IPS-20b (cell line): Measurements from ENCODE around the gene NF1.
"Not testable (repeated sequence)": the region's sequence is repeated elsewhere in the genome, so short reads cannot be mapped to it uniquely, and the experiment has no call there.

Experiments
- H3K27ac ChIP-seq: one replicate; pipeline ENCODE4 v1.5.1; 2013; ENCODE audit warnings: low read length
- H3K27me3 ChIP-seq: 2 replicates; pipeline ENCODE4 v1.6.1; 2013; ENCODE audit warnings: mild to moderate bottlenecking, low read length, inconsistent platforms; ENCODE audit not compliant: insufficient read depth
- H3K36me3 ChIP-seq: 2 replicates; pipeline ENCODE4 v1.6.1; 2013; ENCODE audit warnings: low read depth, mild to moderate bottlenecking, inconsistent platforms, low read length, moderate library complexity; ENCODE audit not compliant: insufficient read depth
- H3K4me1 ChIP-seq: 2 replicates; pipeline ENCODE4 v1.6.1; 2013; ENCODE audit warnings: mild to moderate bottlenecking, control low read depth, inconsistent platforms, low read length, moderate library complexity; ENCODE audit not compliant: insufficient read depth
- H3K4me3 ChIP-seq: 2 replicates; pipeline ENCODE4 v1.5.1; 2013; ENCODE audit warnings: mild to moderate bottlenecking, low read length, inconsistent platforms
- H3K9ac ChIP-seq: 2 replicates; pipeline ENCODE4 v1.6.1; 2013; ENCODE audit warnings: low read depth, mild to moderate bottlenecking, inconsistent platforms, low read length, moderate library complexity
- H3K9me3 ChIP-seq: 2 replicates; pipeline ENCODE4 v1.6.1; 2013; ENCODE audit warnings: mild to moderate bottlenecking, low read depth, low read length, inconsistent platforms; ENCODE audit not compliant: insufficient read depth

Gene NF1

DNA sequence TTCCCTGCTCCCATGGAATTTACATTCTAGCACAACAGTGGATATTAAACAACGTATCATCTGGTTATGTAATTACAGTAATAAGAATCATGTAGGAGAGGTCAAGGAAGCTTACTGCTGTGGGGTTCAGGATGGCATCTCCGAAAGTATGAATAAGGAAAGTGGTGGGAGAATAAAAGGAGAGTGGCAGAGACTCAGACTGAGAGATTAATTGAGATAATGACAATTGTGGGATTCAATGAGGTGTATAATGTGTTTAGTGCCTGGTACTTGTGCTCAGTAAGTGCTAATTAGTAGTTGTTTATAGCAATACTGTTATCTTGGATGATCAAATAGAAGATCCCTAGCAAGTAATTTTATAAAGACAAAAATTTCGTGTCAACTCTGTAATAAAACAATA, 45.3 kb downstream of the NF1 start:
- H3K9me3 ChIP-seq: no peaks in the 10 kb centered on the region

GRCh38 chr17:31144428-31144827, 49.7 kb downstream of the NF1 start:
- H3K9ac ChIP-seq: no peak overlapping the region
- peaks cover 11% of the 10 kb centered on the region; the same call in 1 of the 2 replicates for H3K4me1 ChIP-seq
- H3K27me3 ChIP-seq: no peaks in the 10 kb centered on the region
- no peaks in the 10 kb centered on the region for H3K36me3 ChIP-seq
- no peak overlapping the region for H3K4me3 ChIP-seq
- H3K27ac ChIP-seq: no peak overlapping the region
- H3K9me3 ChIP-seq: no peaks in the 10 kb centered on the region

More for the DNA sequence above, 45.3 kb downstream of the NF1 start:
- Histone ChIP-seq H3K36me3 (no peaks in the 10 kb centered on the region), H3K4me1 (peaks cover 3% of the 10 kb centered on the region; the same call in 1 of the 2 replicates), H3K9ac (no peak overlapping the region), H3K4me3 (no peak overlapping the region), H3K27ac (no peak overlapping the region), H3K27me3 (no peaks in the 10 kb centered on the region)

DNA sequence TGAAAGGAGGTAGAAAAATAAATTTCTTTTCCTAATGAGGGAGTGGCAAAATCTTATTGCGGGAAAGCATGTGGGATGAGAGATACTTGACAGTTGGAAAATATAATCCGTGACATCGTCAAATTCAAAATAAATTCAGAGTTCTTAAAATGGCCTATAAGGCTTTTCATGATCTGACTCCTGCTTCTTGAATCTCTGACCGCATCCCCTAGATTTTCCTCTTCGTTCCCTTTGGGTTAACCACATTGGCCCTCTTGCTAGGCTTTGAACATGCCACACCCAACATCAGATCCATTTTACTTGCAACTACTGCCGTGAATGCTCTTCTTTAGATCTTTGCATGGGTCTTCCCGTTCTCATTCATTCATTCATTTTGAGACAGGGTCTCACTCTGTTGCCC, 50.1 kb downstream of the NF1 start:
- H3K9ac ChIP-seq: no peak overlapping the region
- no peak overlapping the region for H3K4me3 ChIP-seq
- H3K9me3 ChIP-seq: no peaks in the 10 kb centered on the region
- H3K27me3 ChIP-seq: no peaks in the 10 kb centered on the region
- no peak overlapping the region for H3K27ac ChIP-seq
- no peaks in the 10 kb centered on the region for H3K36me3 ChIP-seq
- H3K4me1 ChIP-seq: peaks cover 11% of the 10 kb centered on the region; the same call in 1 of the 2 replicates

DNA sequence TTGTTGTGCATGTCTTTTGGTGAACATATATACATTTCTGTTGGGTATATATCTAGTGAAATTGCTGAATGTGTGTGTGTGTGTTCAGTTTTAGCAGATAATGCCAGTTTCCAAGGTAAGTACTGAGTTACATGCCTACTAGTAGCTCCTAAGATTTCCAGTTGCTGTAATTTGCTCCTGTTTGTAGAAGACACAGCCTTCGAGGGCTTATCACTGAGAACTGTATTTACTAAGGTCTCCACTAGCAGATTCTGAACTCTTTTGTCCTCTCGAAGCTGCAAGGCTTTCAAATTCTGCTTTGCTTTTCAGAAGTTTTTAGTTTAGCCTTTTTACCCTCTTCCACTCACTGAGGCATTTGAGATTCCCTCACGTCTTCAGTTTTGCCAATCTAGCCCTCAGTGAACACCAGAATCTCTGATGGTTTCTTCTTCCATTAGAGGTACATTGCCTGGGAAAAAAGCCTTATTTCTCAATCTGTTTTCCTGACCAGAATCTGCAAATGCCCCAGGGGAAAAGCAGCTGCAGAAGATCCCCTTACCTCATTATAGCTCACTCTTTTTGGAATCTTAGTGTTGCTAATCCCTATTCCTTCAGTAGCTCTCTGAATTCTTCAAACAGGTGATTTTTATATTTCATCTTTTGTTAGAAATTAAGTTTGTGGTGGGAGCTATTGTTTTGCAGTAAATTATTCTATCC, 52.9 kb downstream of the NF1 start:
- no peaks in the 10 kb centered on the region for H3K9me3 ChIP-seq
- H3K36me3 ChIP-seq: no peaks in the 10 kb centered on the region
- H3K9ac ChIP-seq: peak overlapping the region; percentile 15; the same call in 1 of the 2 replicates
- H3K4me3 ChIP-seq: no peak overlapping the region
- H3K4me1 ChIP-seq: peaks cover 11% of the 10 kb centered on the region; the same call in 1 of the 2 replicates
- no peak overlapping the region for H3K27ac ChIP-seq
- H3K27me3 ChIP-seq: no peaks in the 10 kb centered on the region

DNA sequence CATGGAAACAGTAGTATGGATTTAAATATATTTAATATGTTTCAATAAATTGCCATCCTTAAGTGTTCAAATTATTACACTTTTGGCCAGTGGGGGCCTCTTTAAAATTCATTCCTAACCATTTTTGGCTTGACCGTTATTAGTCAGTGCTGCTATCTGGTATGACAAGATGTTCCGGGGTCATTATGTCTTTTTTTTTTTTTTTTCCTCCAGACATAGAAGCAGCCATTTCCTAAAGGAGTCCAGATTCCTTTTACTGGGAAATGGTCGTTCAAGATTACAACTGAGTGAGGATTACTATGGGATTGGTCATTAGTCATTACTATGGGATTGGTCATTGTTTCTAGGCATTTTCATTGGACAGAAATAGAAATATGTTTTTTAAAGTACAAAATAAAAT, 53.4 kb downstream of the NF1 start:
- Histone ChIP-seq H3K36me3 (no peaks in the 10 kb centered on the region), H3K27me3 (no peaks in the 10 kb centered on the region), H3K4me3 (no peak overlapping the region), H3K9ac (no peak overlapping the region), H3K9me3 (no peaks in the 10 kb centered on the region), H3K27ac (no peak overlapping the region), H3K4me1 (peaks cover 11% of the 10 kb centered on the region; the same call in 1 of the 2 replicates)

GRCh38 chr17:31152271-31152670, 57.5 kb downstream of the NF1 start:
- Histone ChIP-seq H3K4me1 (peaks cover 5% of the 10 kb centered on the region; the same call in 1 of the 2 replicates), H3K27ac (no peak overlapping the region), H3K4me3 (no peak overlapping the region), H3K27me3 (no peaks in the 10 kb centered on the region), H3K36me3 (no peaks in the 10 kb centered on the region; the same call in 1 of the 2 replicates), H3K9ac (no peak overlapping the region), H3K9me3 (no peaks in the 10 kb centered on the region)

DNA sequence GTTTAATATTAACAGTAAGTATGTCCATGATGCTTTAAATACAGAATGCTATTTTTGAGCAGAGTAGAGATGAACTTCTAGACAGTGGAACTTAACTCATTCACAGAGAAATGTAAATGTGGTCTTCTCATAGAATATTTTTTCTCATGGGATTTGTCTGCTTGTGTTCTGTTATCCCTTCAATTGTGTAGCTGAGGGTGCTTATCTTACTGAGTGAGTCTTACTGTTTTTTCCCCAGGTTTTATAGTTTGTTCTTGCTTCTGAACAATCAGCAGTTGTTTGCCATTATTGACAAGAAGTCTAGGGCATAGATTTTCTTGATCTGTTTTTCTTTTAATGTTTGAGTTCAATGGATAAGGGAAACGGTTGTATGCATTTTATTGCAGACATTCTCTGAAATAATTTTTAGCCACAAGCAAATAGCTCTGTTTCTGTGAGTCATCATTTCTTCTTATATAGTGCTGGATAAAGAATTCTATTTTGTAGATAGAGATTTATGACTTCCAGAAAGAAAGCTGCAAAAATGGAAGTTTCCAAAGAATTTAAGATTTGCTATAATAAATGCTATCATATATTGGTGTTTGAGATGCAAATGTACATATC, 60.5 kb downstream of the NF1 start:
- H3K27ac ChIP-seq: no peak overlapping the region
- H3K9ac ChIP-seq: no peak overlapping the region
- H3K9me3 ChIP-seq: no peaks in the 10 kb centered on the region
- no peaks in the 10 kb centered on the region for H3K4me1 ChIP-seq
- H3K36me3 ChIP-seq: peaks cover 6% of the 10 kb centered on the region; the same call in 1 of the 2 replicates
- no peaks in the 10 kb centered on the region for H3K27me3 ChIP-seq
- no peak overlapping the region for H3K4me3 ChIP-seq

DNA sequence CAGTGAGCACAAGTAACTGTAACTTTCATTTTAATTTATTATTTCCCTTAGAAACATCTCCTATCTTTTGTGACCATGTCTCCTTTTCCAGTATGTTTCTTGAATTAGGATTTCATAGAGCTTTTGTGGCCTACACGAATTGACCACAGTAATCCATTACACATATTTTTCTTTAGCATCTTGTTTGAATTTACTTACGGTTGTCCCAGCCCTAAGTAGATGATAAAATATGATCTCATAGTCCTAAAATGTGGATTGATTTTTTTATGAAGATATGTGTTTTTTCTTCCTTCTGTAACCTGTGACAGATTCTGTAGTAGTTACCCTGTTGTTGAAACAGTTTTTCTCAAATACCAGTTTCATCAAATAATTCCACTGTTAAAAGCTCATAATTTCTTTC, 61.5 kb downstream of the NF1 start:
- no peaks in the 10 kb centered on the region for H3K4me1 ChIP-seq
- H3K9ac ChIP-seq: no peak overlapping the region
- peaks cover 6% of the 10 kb centered on the region; the same call in 1 of the 2 replicates for H3K36me3 ChIP-seq
- H3K27me3 ChIP-seq: no peaks in the 10 kb centered on the region
- H3K4me3 ChIP-seq: no peak overlapping the region
- no peaks in the 10 kb centered on the region for H3K9me3 ChIP-seq
- H3K27ac ChIP-seq: no peak overlapping the region

GRCh38 chr17:31156864-31157263, 62.1 kb downstream of the NF1 start:
- not testable (repeated sequence) for H3K36me3 ChIP-seq, H3K9me3 ChIP-seq, H3K27ac ChIP-seq, H3K4me3 ChIP-seq, H3K9ac ChIP-seq, H3K4me1 ChIP-seq, H3K27me3 ChIP-seq

- H3K9ac ChIP-seq: no peak overlapping the region
- peaks cover 15% of the 10 kb centered on the region; the same call in 1 of the 2 replicates for H3K36me3 ChIP-seq
- H3K27me3 ChIP-seq: no peaks in the 10 kb centered on the region
- no peak overlapping the region for H3K4me3 ChIP-seq
- no peaks in the 10 kb centered on the region for H3K9me3 ChIP-seq
- H3K27ac ChIP-seq: no peak overlapping the region
- H3K4me1 ChIP-seq: no peaks in the 10 kb centered on the region
These were observed 64.1 kb downstream of the NF1 start for GRCh38 chr17:31158746-31159377.

DNA sequence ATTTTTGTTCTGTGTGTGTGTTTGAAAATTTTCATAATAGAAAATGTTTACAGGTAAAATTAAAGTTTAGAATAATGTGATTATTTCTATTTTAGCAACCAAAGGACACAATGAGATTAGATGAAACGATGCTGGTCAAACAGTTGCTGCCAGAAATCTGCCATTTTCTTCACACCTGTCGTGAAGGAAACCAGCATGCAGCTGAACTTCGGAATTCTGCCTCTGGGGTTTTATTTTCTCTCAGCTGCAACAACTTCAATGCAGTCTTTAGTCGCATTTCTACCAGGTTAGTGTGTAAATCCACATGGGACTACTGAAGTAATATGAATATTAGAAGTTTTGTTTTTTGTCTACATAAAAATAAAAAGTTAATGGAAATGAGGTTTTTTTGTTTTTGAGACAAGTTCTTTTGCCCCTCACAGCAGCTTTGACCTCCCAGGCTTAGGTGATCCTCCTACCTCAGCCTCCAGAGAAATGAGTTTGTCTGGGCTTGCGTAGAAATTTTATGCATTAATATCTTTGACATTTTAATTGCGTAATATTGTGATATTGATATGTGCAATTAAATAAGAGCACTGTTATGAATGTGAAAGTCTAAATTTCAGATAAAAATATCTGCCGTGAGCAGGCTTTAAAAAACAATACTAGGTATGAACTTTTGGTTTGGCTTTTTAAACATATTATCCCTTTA, 68.5 kb downstream of the NF1 start:
- H3K4me3 ChIP-seq: no peak overlapping the region
- H3K27me3 ChIP-seq: no peaks in the 10 kb centered on the region
- no peak overlapping the region for H3K27ac ChIP-seq
- H3K9ac ChIP-seq: no peak overlapping the region
- no peaks in the 10 kb centered on the region for H3K4me1 ChIP-seq
- no peaks in the 10 kb centered on the region for H3K9me3 ChIP-seq
- H3K36me3 ChIP-seq: peaks cover 15% of the 10 kb centered on the region; the same call in 1 of the 2 replicates
